Measurements from ENCODE around the gene IGFALS. TPM values are rescaled to one million over a fixed set of nuclear protein-coding genes. Genes with fewer than 3 reads are reported as not detected.

IGFALS gene
- total RNA-seq, 1 donor from 2014 or later: not detected

DNA sequence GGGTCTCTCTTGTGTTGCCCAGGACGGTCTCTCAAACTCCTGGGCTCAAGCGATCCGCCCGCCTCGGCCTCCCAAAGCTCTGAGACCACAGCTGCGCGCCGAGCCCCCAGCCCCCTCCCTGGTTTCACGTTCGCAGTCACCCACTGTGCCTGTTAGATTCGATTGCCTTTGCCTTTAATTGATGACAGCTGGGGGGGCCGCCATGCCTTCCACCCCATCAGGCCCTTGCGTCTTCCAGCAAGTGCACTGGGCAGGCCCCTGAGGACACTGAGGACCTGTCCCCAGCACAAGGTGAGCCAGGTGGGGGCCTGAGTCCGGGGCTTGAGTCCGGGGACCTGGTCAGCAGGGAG is 3.3 kb downstream of the IGFALS start:
- DNase-seq (ENCODE audit: low read depth, low spot score): no peak

DNA sequence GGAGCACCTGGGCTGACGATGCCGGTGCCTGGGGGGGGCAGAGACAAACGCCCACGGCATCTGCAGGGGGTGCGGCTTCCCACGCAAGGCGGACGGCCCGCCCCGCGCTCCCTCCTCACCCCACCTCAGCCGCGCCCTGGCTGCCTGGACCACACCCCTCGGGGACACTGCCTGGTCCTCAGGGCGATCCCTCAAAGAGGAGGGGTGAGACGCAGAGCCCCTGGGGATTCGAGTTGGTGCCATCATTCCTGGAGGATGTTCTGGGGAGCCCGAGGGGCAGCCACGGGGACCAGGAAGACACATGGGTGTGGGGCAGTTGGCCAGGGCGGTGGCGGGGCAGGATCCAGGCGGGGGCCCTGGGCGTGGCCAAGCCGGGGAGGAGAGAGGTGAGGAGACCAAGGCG is 3.9 kb downstream of the IGFALS start:
- DNase-seq (ENCODE audit: low read depth, low spot score): no peak

DNA sequence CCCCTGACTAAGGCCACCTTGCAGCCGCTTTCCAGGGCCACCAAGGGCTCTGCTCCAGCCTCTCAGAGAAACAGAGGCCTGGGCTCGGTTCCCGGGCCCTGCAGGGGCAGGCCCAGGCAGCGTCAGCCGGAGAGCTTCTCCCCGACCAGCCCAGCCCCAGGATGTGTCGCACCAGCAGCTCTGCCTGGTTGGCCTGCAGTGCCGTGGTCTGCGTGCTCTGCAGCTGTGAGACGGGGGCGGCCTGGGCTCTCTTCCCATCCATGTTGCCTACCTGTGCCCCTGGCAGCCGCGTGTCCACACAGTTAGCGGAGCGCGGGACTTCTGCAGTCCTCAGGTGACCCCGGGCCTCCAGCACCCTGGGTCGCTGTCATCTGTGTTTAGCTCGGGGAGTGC is 4.8 kb downstream of the IGFALS start:
- DNase-seq (ENCODE audit: low read depth, low spot score): no peak

GRCh38 chr16:1788095-1788707 is 5.3 kb downstream of the IGFALS start:
- DNase-seq (ENCODE audit: low read depth, low spot score): no peak

DNA sequence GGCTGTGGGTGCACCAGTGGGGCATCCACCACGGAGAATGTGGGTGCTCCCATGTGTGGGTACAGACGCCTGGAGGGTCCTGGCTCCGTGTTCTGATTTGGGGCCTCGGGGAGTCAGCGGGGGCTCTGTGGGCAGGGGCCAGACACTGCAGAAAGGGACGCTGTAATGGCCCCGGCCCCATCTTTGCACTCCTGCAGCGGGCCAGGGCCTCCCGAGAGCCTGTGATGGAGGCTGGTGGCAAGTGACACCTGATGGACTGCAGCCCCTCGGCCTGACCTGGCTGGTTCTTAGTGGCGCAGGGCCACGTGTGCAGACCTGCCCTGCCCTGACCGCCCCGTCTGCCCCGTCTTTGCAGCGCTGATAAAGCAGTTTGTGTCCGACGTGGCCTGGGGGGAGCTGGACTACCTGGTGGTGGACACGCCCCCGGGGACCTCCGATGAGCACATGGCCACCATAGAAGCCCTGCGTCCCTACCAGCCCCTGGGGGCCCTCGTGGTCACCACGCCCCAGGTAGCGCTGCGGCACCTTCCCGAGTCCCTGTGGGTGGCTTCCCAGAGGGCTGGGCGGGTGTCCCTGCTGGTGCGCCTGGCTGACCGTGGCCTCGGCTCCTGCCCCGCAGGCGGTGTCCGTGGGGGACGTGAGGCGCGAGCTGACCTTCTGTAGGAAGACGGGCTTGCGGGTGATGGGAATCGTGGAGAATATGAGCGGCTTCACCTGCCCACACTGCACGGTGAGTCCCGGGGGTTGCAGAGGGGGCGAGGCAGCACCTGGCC is 6.0 kb downstream of the IGFALS start:
- DNase-seq (ENCODE audit: low read depth, low spot score): no peak

GRCh38 chr16:1787056-1787321 is 6.5 kb downstream of the IGFALS start:
- no peak for DNase-seq (ENCODE audit: low read depth, low spot score)

GRCh38 chr16:1786242-1787055 is 7.1 kb downstream of the IGFALS start:
- no peak for DNase-seq (ENCODE audit: low read depth, low spot score)

DNA sequence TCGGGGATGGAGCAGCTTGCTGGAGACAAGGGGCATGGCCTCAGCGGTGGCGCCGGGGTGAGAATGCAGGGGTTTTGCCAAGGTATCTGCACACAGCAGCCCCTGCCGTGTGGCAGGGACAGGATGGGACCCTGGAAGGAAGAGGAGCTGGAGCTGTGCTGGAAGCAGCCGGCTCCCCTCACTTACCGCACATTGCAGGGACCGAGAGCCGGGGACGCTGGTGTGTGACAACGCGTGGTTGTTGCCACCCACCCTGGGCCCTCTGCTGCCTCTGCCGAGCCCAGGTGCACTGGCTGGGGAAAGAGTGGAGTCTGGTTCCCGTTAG is 7.7 kb downstream of the IGFALS start:
- no peak for DNase-seq (ENCODE audit: low read depth, low spot score)

DNA sequence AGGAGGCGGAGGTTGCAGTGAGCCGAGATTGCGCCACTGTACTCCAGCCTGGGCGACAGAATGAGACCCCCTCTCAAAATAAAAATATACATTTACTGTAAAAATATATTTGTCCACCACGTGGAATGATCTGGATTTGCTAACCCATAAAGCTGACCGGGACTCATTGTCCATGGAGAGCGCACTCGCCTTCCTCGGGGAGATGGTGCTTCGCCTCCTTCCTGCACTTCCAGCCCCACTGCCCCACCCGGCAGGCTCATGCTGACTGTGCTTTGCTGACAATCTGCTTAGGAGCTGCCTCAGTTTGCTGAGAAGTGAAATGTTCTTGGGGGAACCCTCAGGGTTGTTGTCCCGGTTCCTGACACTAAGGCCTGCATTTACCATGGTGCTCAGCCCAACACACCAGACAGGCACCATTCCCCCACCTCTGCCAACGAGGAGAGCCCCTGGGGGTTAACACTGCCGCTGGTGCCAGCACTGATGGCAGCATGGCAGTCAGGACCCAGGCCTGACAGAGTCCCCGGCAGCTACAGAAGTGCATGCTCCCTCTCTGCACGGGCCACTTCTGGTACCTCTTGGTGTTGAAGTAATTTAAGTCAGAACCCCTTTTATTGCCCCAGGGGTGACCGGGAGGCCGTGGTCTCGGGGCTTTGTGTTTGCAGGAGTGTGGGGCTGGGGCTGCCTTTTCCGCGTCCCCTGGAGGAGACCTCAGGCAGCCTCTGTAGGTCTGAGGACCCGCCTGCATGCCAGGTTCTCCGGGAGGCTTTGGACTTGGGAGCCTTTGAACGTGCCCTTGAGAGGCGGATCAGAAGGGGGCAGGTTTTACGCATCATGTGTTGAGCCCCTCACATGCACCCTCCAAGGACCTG is 8.3 kb downstream of the IGFALS start:
- DNase-seq (ENCODE audit: low read depth, low spot score): no peak

DNA sequence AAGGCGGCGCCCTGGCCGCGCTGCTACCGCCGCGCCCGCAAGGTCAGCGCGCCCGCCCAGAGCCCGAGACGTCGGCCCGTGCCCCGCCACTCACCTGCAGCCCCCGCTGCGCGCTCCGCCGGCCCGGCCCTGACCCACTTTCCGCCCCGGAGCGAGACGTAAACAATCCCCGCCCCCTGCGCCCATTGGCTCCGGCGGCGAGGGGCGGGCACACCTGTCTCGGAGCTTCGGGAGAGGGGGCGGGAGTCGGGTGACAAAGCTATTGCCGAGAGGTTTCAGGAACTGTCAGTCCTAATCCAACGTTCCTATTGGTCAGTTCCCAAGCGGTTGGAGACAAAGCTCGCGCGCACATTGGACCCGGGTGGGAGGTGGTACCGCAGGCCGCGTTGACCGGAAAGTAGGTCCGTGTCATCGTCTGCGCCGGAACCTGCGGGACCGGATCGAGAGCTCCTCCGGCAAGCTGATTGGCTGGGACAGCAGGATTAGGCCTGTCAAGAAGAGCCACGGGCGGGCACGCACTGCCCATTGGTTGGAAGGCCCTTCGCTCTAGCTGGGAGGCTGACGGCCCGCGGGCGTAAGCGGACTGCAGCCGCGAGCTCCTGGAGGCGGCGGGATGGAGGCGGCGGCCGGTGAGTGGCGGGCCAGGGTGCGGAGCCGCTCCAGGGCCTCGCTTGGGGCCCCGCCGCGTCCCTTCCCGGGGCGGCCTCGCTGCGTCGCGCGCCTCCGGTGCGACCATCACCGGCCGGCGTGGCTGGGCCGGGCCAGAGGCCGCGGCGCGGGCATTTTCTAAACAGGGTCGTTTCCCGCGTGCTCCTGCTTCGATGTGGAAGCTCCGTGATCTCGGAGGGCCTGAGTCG is 10.9 kb downstream of the IGFALS start, which contains the start of the genes NUBP2 and SPSB3:
TSS of gene NUBP2 (plus strand) at position 553 of the 857 bp plus-strand sequence. CDS start at position 614, 61 bp downstream.
TSS of gene SPSB3 (minus strand) at position 164 of the 857 bp plus-strand sequence. CDS start 1,088 bp downstream, outside the sequence.
- peak; percentile 100 for DNase-seq (ENCODE audit: low read depth, low spot score)

DNA sequence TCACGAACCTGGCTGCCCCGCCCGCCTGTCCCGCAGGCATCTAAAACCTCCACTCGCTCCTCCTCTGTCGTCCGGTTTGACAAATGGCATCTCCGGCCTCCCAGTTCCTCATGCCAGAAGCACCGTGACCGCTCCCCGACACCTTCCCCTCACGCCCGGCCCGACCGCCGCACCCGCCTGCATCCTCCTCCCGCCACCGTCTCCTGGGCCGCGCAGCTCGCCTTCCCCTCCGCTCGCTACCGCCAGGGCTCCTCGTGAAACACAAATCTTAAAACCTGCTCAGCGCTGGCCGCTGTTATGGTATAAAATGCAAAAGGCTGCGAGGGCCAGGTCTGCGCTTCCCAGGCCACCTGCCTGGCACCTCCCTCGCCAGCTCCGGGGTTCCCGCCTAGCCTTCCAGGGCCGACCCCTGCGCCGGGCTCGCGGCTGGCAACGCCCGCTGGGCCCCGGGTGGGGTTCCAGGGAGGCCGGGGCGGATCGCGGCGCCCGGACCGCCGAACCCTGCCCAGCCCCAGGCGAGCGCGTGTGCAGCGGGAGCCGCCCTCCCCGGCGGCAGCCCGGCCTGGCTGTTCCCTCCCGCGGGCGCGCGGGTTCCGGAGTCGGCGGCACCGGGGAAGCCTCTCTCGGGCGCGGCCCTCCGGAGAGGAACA is 11.6 kb downstream of the IGFALS start:
- no peak for DNase-seq (ENCODE audit: low read depth, low spot score)

GRCh38 chr16:1781254-1781653 is 12.3 kb downstream of the IGFALS start:
- DNase-seq (ENCODE audit: low read depth, low spot score): no peak

DNA sequence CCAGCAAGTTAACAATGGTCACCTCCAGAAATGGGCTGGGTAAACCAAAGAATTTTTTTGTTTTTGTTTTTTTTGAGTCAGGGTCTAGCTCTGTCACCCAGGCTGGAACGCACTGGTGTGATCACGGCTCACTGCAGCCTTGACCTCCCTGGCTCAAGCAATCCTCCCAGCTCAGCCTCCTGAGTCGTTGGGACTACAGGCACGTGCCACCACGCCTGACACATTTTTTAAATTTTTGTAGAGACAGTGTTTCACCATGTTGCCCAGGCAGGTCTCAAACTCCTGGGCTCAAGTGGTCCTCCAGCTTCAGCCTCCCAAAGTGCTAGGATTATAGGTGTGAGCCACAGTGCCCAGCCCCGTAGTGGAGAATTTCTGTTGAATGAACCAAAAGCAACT is 12.8 kb downstream of the IGFALS start:
- DNase-seq (ENCODE audit: low read depth, low spot score): no peak

DNA sequence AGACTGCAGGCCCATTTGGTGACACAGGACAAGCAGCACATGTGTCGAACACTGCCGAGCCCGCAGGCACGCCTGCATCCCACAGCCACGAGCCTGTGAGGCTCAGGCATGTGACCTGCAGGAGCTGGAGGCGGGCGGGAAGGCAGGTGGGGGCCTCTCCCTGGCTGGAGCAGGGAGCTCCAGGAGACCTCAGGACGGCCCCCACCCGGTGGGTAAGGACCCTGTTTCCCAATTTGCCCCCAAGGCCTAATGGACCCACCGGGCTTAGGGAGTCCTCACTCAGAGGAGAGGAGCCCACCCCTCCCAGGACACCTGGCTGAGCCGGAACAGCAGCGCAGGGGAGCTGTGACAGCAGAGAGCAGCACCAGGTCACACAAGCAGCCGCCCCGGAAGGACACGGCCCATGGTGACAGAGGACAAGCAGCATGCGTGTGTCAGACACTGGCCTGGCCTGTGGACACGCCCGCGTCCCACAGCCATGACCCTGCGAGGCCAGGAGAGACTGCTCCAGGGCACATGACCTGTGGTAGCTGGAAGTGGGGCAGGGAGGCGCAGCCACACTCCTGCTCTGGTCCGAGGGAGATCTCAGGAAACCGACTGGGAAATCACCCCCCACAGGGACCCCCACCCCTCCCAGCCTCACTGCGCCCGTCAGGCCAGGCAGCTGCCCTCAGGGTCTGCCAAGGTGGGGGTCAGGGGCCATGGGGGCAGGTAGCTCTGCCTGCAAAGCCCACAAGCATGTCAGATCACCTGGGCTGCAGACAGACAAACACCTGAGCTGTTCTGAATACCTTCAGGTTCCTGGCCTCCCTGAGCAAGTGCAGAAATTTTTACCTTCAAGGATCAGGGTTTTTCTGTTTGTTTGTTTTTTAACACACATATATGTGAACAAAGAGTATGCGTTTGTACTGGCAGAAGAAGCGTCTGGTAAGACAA is 13.5 kb downstream of the IGFALS start:
- DNase-seq (ENCODE audit: low read depth, low spot score): no peak

GRCh38 chr16:1779234-1779701 is 14.2 kb downstream of the IGFALS start:
- no peak for DNase-seq (ENCODE audit: low read depth, low spot score)

DNA sequence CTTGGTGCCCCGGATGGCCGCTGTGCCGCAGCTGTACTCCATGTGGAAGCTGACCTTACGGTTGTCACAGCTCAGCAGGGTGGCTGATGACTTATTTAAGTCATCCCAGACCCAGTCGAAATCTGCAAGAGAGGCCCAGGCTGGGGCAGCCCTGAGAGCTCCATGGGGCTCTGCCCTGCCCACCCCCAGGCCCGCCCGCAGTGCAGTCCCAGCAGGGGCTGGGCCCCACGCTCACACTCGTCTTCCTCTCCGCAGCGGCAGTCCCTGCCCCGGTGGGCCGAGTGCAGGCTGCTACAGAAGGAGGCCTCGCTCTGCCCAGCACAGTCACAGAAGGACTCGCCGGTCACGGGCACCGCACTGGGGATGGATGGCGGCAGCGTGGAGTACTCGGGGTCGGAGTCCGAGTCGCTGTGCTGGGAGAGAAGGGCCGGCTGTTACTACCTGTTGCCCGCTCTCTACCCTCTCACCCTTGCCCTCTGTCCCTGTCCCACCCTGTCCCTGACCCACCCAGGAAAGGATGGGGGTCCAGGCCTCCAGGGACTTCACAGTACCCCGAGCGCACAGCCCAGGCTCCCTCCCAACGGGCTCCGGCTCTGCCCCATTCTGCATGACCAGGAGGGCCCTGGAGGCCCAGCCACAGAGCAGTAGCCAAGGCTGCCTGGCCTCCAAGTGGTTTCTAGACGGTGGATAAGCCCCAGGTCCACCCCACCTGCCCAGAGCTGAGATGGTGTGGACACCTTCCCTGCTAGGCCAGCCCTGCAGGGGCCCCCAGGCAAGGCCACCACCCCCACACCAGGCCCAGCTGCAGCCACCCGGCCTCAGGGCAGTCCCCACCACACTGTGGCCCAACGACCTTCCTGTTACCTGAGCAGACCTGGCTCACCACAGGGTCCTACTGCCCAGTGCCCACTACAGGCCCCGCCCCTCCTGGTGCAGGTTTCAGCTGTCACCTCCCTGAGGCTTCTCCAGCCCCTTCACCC is 15.0 kb downstream of the IGFALS start:
- no peak for DNase-seq (ENCODE audit: low read depth, low spot score)

- no peak for DNase-seq (ENCODE audit: low read depth, low spot score)
Measured at GRCh38 chr16:1777375-1778199, 15.9 kb downstream of the IGFALS start.
